Measurements from ENCODE around the gene CENPX.

GRCh38 chr17:82015311-82015971 lies 7.2 kb downstream of the CENPX start:
- TF ChIP-seq POLR2A (IDR thresholded peaks at IDR 0.05; ENCODE audit: low read depth, low read length) (no peak), POLR2AphosphoS5 (IDR thresholded peaks at IDR 0.05; ENCODE audit: low read depth, low read length) (no peak), TAF1 (IDR thresholded peaks at IDR 0.05; ENCODE audit: borderline replicate concordance, low read depth, low read length) (no peak)
